ENCODE measurements around the gene SPACA5B. TPM values are rescaled to one million over a fixed set of nuclear protein-coding genes. Genes with fewer than 3 reads are reported as not detected.
"Not testable (repeated sequence)": the region's sequence is repeated elsewhere in the genome, so short reads cannot be mapped to it uniquely, and the experiment has no call there.

SPACA5B gene
- total and polyA plus RNA-seq, 2 donors (not counting 3 experiments of a cell fraction or from before 2014, with no cell fraction given), result not detected

DNA sequence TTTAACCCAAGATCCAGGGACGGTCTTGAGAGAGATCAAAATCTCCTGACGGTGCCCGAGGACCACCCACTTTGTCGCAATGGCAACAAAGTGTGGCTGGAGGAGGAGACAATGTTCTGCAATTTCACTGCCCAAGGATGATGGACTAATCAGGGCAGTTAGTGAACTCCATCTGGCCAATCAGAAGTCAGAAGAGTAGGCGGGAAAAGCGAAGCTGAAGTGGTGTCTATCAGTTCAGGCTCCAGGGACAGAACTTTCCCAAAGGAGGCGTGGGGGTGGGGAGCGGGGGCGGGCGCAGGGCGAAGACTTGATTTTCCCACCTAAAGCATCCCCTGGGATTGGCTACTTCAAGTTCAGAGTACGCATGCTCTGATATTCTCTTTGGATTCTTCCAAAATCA is 25.6 kb downstream of the SPACA5B start:
- dilution Hi-C loops (cut with MboI; ENCODE audit: extremely low pct_ligation_motif_present, low sequenced_read_pairs), result no loop called here
- no peak for FAIRE-seq
- no peak overlapping the region for H2AFZ ChIP-seq (ENCODE audit: low read depth, low read length)

DNA sequence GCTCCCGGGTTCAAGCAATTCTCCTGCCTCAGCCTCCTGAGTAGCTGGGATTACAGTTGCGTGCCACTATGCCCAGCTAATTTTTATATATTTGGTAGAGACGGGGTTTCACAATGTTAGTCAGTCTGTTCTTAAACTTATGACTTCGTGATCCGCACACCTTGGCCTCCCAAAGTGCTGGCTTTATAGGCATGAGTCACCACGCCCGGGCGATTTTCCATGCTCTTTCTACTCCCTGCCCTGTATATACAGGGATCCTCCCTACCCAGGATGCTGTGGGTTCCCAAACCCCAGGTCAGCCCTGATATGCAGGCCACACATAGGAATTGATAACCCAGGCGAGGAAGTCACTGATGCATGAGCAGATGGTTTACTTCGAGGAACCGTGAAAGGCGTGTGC is 34.8 kb downstream of the SPACA5B start:
- CTCF ChIA-PET, result no interaction called here
- dilution Hi-C loops (cut with MboI; ENCODE audit: extremely low pct_ligation_motif_present, low sequenced_read_pairs), result no loop called here

More for the DNA sequence above, 25.6 kb downstream of the SPACA5B start:
- H3K9me1 ChIP-seq (replicated peaks; ENCODE audit: control insufficient read depth, extremely low read depth, insufficient read depth, low read length), result no peaks in the 10 kb centered on the region
- no TSS peak for BruUV-seq (replicated peaks)
- ChIA-PET CTCF (no interaction called here), POLR2A (no interaction called here)
- no peak overlapping the region for H3K9ac ChIP-seq (replicated peaks; ENCODE audit: extremely low read depth, insufficient read depth, low read length)
- H3K9me3 ChIP-seq (replicated peaks; ENCODE audit: control insufficient read depth, insufficient read depth, low read length), result no peaks in the 10 kb centered on the region
- no peaks in the 10 kb centered on the region for H3K27me3 ChIP-seq (ENCODE audit: control insufficient read depth in 2 of 2, insufficient read depth in 2 of 2, low read length in 2 of 2)
- H4K20me1 ChIP-seq (replicated peaks; ENCODE audit: control insufficient read depth, extremely low read depth, insufficient read depth, low read length), result no peaks in the 10 kb centered on the region
- intact Hi-C loops (cut with micrococcal nuclease), result no loop called here
- no peak overlapping the region for H3K4me2 ChIP-seq (ENCODE audit: insufficient read depth, low read length)
- TF ChIP-seq EZH2 (IDR thresholded peaks at IDR 0.05; ENCODE audit: borderline replicate concordance, low read depth, low read length, severe bottlenecking), result no peak
- no peak for TF ChIP-seq POLR2AphosphoS5 (IDR thresholded peaks at IDR 0.05; ENCODE audit: insufficient read depth, low read depth, low read length)
- no peak for DNase-seq (ENCODE audit: low read depth, low spot score)
- no peaks in the 10 kb centered on the region for H3K36me3 ChIP-seq (ENCODE audit: control insufficient read depth in 2 of 2, extremely low read depth in 1 of 2, insufficient read depth in 2 of 2, low read length in 2 of 2)
- no peaks in the 10 kb centered on the region for H3K4me1 ChIP-seq (ENCODE audit: control insufficient read depth, extremely low read depth, insufficient read depth, low read length)
- H3K27ac ChIP-seq (ENCODE audit: insufficient read depth, low read depth, low read length), result no peak overlapping the region
- no peaks in the 10 kb centered on the region for H3K79me2 ChIP-seq (ENCODE audit: control insufficient read depth, insufficient read depth, low read length)
- no peak overlapping the region for H3K4me3 ChIP-seq (replicated peaks in 1 of 3; ENCODE audit: insufficient read depth in 1 of 3, low read depth in 1 of 3, low read length in 3 of 3)

GRCh38 chrX:48166322-48166721 is 35.9 kb downstream of the SPACA5B start:
- peak; percentile 44 for FAIRE-seq

More for the DNA sequence above, 34.8 kb downstream of the SPACA5B start:
- intact Hi-C loops (cut with micrococcal nuclease), result no loop called here
- no peaks in the 10 kb centered on the region for H3K9me3 ChIP-seq (replicated peaks; ENCODE audit: control insufficient read depth, insufficient read depth, low read length)
- H3K4me3 ChIP-seq (replicated peaks in 1 of 3; ENCODE audit: insufficient read depth in 1 of 3, low read depth in 1 of 3, low read length in 3 of 3), result no peak overlapping the region
- no peaks in the 10 kb centered on the region for H3K27me3 ChIP-seq (ENCODE audit: control insufficient read depth in 2 of 2, insufficient read depth in 2 of 2, low read length in 2 of 2)
- no peak for TF ChIP-seq EZH2 (IDR thresholded peaks at IDR 0.05; ENCODE audit: borderline replicate concordance, low read depth, low read length, severe bottlenecking)
- TF ChIP-seq POLR2A (IDR thresholded peaks at IDR 0.05; ENCODE audit: low read depth, low read length), result no peak
- TF ChIP-seq, protein P1, sequence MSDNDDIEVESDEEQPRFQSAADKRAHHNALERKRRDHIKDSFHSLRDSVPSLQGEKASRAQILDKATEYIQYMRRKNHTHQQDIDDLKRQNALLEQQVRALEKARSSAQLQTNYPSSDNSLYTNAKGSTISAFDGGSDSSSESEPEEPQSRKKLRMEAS (IDR thresholded peaks at IDR 0.05; ENCODE audit: insufficient read depth, insufficient read length), result no peak
- no peaks in the 10 kb centered on the region for H4K20me1 ChIP-seq (replicated peaks; ENCODE audit: control insufficient read depth, extremely low read depth, insufficient read depth, low read length)
- H3K27ac ChIP-seq (ENCODE audit: insufficient read depth, low read depth, low read length), result no peak overlapping the region
- H3K4me2 ChIP-seq (ENCODE audit: insufficient read depth, low read length), result no peak overlapping the region
- no peaks in the 10 kb centered on the region for H3K36me3 ChIP-seq (ENCODE audit: control insufficient read depth in 2 of 2, extremely low read depth in 1 of 2, insufficient read depth in 2 of 2, low read length in 2 of 2)
- no peaks in the 10 kb centered on the region for H3K79me2 ChIP-seq (ENCODE audit: control insufficient read depth, insufficient read depth, low read length)
- H3K9me1 ChIP-seq (replicated peaks; ENCODE audit: control insufficient read depth, extremely low read depth, insufficient read depth, low read length), result no peaks in the 10 kb centered on the region
- FAIRE-seq (no peak), DNase-seq (ENCODE audit: low read depth, low spot score) (no peak)
- no peak overlapping the region for H3K9ac ChIP-seq (replicated peaks; ENCODE audit: extremely low read depth, insufficient read depth, low read length)
- BruUV-seq (replicated peaks), result no TSS peak
- H2AFZ ChIP-seq (ENCODE audit: low read depth, low read length), result no peak overlapping the region
- POLR2A ChIA-PET, result no interaction called here
- no peaks in the 10 kb centered on the region for H3K4me1 ChIP-seq (ENCODE audit: control insufficient read depth, extremely low read depth, insufficient read depth, low read length)

More at GRCh38 chrX:48166322-48166721, 35.9 kb downstream of the SPACA5B start:
- H3K27me3 ChIP-seq (ENCODE audit: control insufficient read depth in 2 of 2, insufficient read depth in 2 of 2, low read length in 2 of 2); DNase-seq (ENCODE audit: low read depth, low spot score); H2AFZ ChIP-seq (ENCODE audit: low read depth, low read length); POLR2A ChIA-PET; H3K4me3 ChIP-seq (replicated peaks in 1 of 3; ENCODE audit: insufficient read depth in 1 of 3, low read depth in 1 of 3, low read length in 3 of 3); H3K9me3 ChIP-seq (replicated peaks; ENCODE audit: control insufficient read depth, insufficient read depth, low read length); H4K20me1 ChIP-seq (replicated peaks; ENCODE audit: control insufficient read depth, extremely low read depth, insufficient read depth, low read length); CTCF ChIA-PET; intact Hi-C loops (cut with micrococcal nuclease); H3K27ac ChIP-seq (ENCODE audit: insufficient read depth, low read depth, low read length); BruUV-seq (replicated peaks); dilution Hi-C loops (cut with MboI; ENCODE audit: extremely low pct_ligation_motif_present, low sequenced_read_pairs); H3K4me1 ChIP-seq (ENCODE audit: control insufficient read depth, extremely low read depth, insufficient read depth, low read length); H3K79me2 ChIP-seq (ENCODE audit: control insufficient read depth, insufficient read depth, low read length); H3K4me2 ChIP-seq (ENCODE audit: insufficient read depth, low read length); H3K9ac ChIP-seq (replicated peaks; ENCODE audit: extremely low read depth, insufficient read depth, low read length); H3K9me1 ChIP-seq (replicated peaks; ENCODE audit: control insufficient read depth, extremely low read depth, insufficient read depth, low read length); H3K36me3 ChIP-seq (ENCODE audit: control insufficient read depth in 2 of 2, extremely low read depth in 1 of 2, insufficient read depth in 2 of 2, low read length in 2 of 2): not testable (repeated sequence)

Data from endothelial cell of umbilical vein (primary cell).